ENCODE measurements around the gene QDPR. TPM values are rescaled to one million over a fixed set of nuclear protein-coding genes. Genes with fewer than 3 reads are reported as not detected.

QDPR gene
- total RNA-seq: 32.7 TPM

DNA sequence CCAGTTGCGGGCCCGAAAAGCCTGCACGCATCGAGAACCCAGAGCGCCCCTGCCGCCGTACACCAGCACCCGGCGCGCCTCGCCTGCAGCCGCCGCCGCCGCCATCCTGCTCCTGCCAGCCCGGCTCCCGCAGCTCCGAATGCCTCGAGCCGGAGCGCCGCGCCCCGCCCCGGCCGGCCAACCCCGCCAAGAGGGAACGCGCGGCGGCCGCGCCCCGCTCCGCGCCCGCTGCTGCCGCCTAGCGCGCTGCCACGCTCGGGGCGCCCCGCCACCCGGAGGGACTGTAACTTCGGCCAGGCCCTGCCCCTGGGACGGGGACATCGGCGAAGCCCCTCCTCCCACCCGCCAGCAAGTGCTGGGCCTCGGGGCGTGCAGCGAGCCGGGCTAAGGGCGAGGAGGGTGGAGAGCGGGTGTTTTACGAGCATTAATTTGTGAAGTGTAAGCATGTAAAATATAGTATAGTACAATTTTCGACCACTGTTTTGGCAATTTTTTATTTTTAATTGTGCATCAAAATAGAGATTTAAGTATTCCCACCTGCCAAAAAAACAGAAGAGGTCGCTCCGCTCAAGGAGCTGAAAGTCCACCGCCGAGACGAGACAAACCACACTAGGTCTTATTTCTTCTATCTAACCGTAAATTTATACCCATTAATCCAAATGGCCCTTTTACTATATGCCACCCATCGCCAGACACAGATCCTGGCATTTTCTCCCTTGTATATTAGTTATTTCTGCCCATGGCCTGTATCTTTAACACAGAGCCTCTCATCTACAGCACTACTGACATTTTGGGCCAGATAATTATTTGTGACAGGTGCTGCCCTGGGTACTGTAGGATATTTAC lies at the start of gene QDPR:
Gene QDPR, minus strand, starts transcription at position 141 of the 846 bp plus-strand sequence. Its CDS starts 36 bp downstream, at position 105.
- no peaks in the 10 kb centered on the region for H3K27me3 ChIP-seq
- intact Hi-C loops (cut with DNase I): loop anchor here (2.0 kb wide), 2 partner anchors 37 to 65 kb away; partner anchors contain the start of gene LAP3
- TF ChIP-seq, protein P1, sequence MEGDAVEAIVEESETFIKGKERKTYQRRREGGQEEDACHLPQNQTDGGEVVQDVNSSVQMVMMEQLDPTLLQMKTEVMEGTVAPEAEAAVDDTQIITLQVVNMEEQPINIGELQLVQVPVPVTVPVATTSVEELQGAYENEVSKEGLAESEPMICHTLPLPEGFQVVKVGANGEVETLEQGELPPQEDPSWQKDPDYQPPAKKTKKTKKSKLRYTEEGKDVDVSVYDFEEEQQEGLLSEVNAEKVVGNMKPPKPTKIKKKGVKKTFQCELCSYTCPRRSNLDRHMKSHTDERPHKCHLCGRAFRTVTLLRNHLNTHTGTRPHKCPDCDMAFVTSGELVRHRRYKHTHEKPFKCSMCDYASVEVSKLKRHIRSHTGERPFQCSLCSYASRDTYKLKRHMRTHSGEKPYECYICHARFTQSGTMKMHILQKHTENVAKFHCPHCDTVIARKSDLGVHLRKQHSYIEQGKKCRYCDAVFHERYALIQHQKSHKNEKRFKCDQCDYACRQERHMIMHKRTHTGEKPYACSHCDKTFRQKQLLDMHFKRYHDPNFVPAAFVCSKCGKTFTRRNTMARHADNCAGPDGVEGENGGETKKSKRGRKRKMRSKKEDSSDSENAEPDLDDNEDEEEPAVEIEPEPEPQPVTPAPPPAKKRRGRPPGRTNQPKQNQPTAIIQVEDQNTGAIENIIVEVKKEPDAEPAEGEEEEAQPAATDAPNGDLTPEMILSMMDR (IDR thresholded peaks at IDR 0.05): peak; percentile 17 to 44 (median 34)
- H3K9me3 ChIP-seq: no peaks in the 10 kb centered on the region
- DNase-seq (ENCODE audit: low spot score in 2 of 2): peak; percentile 37 to 89
- peak within 1 kb of the TSS; percentile 65 to 80 for H3K27ac ChIP-seq
- H3K36me3 ChIP-seq: peaks cover 7 to 13% of the 10 kb centered on the region in 2 donors
- peak within 1 kb of the TSS; percentile 75 to 100 for H3K4me3 ChIP-seq
- peaks cover 3 to 16% of the 10 kb centered on the region in 2 donors for H3K4me1 ChIP-seq

DNA sequence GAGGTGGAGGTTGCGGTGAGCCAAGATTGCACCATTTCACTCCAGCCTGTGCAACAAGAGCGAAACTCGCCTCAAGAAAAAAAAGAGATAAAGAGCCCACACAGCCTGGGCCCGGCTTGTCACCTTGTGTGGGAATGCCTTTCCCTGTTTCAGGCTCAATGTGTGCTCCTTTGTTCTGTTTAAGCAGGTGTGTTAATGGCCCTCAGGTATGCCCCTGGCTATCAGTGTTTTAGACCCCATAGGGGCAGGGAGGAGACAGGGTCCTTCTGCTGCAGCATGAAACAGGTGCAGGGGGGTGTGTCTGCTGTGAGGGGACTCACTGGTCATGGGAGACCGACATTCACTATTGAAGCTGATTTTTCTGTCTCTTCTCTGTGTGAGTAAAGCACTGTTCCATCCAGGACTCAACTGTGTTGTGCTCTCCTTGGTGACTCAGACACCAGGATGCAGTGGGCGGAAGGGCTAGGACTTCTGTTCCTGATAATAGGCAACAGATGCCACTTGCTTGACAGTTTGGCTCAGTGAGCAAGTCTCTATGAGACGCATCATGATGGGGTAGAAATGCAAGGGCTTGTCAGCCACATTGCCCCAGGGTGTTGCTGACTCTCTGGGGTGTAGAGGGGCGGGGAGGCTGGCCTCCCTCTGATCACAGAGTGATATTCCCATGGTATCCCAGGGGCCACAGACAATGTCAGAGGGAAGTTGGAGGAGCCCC lies 49.5 kb upstream of the QDPR start:
- intact Hi-C loops (cut with DNase I): no loop called here
- H3K9me3 ChIP-seq: no peaks in the 10 kb centered on the region
- DNase-seq (ENCODE audit: low spot score in 2 of 2): no peak
- H3K4me1 ChIP-seq: no peaks in the 10 kb centered on the region
- no peak overlapping the region for H3K27ac ChIP-seq
- no peaks in the 10 kb centered on the region for H3K36me3 ChIP-seq
- H3K4me3 ChIP-seq: no peak overlapping the region
- no peaks in the 10 kb centered on the region for H3K27me3 ChIP-seq
- TF ChIP-seq, protein P1 (IDR thresholded peaks at IDR 0.05): no peak

DNA sequence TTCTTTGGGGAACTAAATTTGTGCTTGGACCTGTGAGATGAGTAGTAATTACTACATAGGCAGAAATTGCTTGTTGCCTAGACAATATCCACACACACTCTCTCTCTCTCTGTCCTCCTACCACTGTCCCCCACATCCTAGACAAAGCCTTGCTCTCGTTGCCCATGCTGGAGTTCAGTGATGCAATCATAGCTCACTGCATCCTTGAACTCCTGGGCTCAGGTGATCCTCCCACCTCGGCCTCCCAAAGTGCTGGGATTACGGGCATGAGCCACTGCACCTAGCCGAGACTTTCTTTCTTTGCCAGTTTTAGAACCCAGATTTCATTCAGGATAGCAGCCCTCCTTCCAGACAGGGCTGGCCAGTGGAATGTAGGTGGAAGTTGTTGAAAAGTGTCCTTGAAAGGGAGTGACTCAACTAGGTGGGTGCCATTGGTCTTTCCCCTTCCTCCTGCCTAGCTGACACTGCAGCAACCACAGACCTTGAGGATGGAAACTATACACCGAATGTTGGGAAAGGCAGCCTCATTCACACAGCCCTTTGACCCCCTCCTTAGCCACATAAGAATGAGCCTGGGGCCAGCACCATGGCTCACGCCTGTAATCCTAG lies 48.3 kb upstream of the QDPR start:
- Histone ChIP-seq H3K27me3 (no peaks in the 10 kb centered on the region), H3K9me3 (no peaks in the 10 kb centered on the region), H3K4me3 (no peak overlapping the region), H3K27ac (no peak overlapping the region), H3K4me1 (no peaks in the 10 kb centered on the region), H3K36me3 (no peaks in the 10 kb centered on the region)
- DNase-seq (ENCODE audit: low spot score in 2 of 2): no peak
- TF ChIP-seq, protein P1 (IDR thresholded peaks at IDR 0.05): no peak
- intact Hi-C loops (cut with DNase I): no loop called here

DNA sequence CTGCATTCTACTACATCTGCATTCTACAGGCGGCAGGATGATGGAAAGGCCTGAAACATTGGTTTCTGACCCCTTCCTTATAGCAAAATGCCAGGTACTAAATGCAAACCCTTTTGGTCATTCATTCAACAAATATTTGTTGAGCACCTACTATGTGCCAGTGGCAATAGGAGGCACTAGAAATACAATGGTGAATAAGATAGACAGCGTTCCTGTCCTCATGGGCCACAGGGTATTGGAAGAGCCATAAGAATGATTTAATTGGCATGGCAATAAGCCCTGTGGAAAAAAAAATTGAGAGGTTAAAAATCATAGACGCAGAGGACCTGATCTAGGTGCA lies 47.8 kb upstream of the QDPR start:
- Histone ChIP-seq H3K27me3 (no peaks in the 10 kb centered on the region), H3K9me3 (no peaks in the 10 kb centered on the region), H3K27ac (no peak overlapping the region), H3K4me3 (no peak overlapping the region), H3K4me1 (no peaks in the 10 kb centered on the region), H3K36me3 (no peaks in the 10 kb centered on the region)
- DNase-seq (ENCODE audit: low spot score in 2 of 2): no peak
- TF ChIP-seq, protein P1 (IDR thresholded peaks at IDR 0.05): no peak
- intact Hi-C loops (cut with DNase I): no loop called here

DNA sequence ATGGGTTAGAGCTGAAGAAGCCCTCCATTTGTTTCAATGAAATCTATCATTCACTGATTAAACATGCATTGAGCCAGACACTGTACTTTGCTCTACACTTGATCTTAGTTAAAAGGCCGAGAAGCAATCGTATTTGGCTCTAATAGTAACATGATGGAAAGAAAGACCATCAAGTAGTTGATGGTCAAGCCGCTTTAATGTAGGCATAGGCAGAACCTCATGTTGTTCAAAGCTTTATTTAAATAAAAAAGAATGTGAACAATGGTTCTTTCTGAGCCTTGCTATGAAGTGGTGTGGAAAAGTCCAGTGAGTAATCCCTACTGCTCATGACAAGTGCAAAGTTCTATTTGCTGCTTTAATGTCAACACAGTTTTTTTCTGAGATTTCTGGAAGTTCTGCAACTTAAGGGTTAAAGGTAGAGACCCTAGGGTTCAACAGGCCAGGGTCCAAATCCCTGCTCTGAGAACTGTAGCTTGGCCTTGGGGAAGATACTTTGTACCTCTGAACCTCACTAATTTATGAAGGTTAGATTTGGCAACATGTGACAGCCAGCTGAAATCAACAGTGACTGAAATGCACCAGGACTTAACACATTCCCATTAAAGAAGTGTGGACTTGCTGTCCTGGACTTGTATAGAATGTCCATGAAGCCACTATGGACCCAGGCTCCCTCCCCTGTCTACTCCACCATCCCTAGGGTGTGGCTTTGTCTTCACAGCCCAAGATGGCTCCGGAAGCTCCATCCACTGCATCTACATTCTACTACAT lies 47.2 kb upstream of the QDPR start:
- intact Hi-C loops (cut with DNase I): no loop called here
- no peaks in the 10 kb centered on the region for H3K9me3 ChIP-seq
- TF ChIP-seq, protein P1 (IDR thresholded peaks at IDR 0.05): no peak

More for the DNA sequence above, 47.2 kb upstream of the QDPR start:
- Histone ChIP-seq H3K4me1 (no peaks in the 10 kb centered on the region), H3K36me3 (no peaks in the 10 kb centered on the region), H3K27ac (no peak overlapping the region), H3K27me3 (no peaks in the 10 kb centered on the region), H3K4me3 (no peak overlapping the region)
- DNase-seq (ENCODE audit: low spot score in 2 of 2): no peak
